ENCODE data around the gene SDK1. TPM values are rescaled to one million over a fixed set of nuclear protein-coding genes. Genes with fewer than 3 reads are reported as not detected.
"Not testable (repeated sequence)": the region's sequence is repeated elsewhere in the genome, so short reads cannot be mapped to it uniquely, and the experiment has no call there.

SDK1 gene
- total and polyA plus RNA-seq, 2 experiments from 2014 or later: 4.1 to 16.5 TPM

GRCh38 chr7:3696113-3696512 lies 395.1 kb downstream of the SDK1 start:
- H3K4me3 ChIP-seq: no peak overlapping the region
- no peaks in the 10 kb centered on the region for H3K4me1 ChIP-seq (ENCODE audit: low read depth)
- no peak for DNase-seq (ENCODE audit: low read depth in 1 of 2, low spot score in 1 of 2)
- no peaks in the 10 kb centered on the region for H3K9me3 ChIP-seq (ENCODE audit: low read depth)
- H3K36me3 ChIP-seq: no peaks in the 10 kb centered on the region
- H3K27me3 ChIP-seq: no peaks in the 10 kb centered on the region
- TF ChIP-seq CTCF (IDR thresholded peaks at IDR 0.05; ENCODE audit: low read depth, low read length): no peak
- H3K27ac ChIP-seq: no peak overlapping the region

GRCh38 chr7:3697472-3697871 lies 396.4 kb downstream of the SDK1 start:
- Histone ChIP-seq H3K36me3 (no peaks in the 10 kb centered on the region), H3K4me3 (no peak overlapping the region), H3K27me3 (no peaks in the 10 kb centered on the region), H3K9me3 (ENCODE audit: low read depth) (no peaks in the 10 kb centered on the region), H3K4me1 (ENCODE audit: low read depth) (no peaks in the 10 kb centered on the region), H3K27ac (no peak overlapping the region)
- DNase-seq (ENCODE audit: low read depth in 1 of 2, low spot score in 1 of 2): no peak
- TF ChIP-seq CTCF (IDR thresholded peaks at IDR 0.05; ENCODE audit: low read depth, low read length): no peak

- H3K4me1 ChIP-seq (ENCODE audit: low read depth): no peaks in the 10 kb centered on the region
- no peaks in the 10 kb centered on the region for H3K9me3 ChIP-seq (ENCODE audit: low read depth)
- no peak overlapping the region for H3K27ac ChIP-seq
- TF ChIP-seq CTCF (IDR thresholded peaks at IDR 0.05; ENCODE audit: low read depth, low read length): no peak
- H3K27me3 ChIP-seq: no peaks in the 10 kb centered on the region
- no peak overlapping the region for H3K4me3 ChIP-seq
- DNase-seq (ENCODE audit: low read depth in 1 of 2, low spot score in 1 of 2): no peak
- H3K36me3 ChIP-seq: no peaks in the 10 kb centered on the region
These were observed 404.2 kb downstream of the SDK1 start for GRCh38 chr7:3705258-3705657.

GRCh38 chr7:3706091-3706490 lies 405.0 kb downstream of the SDK1 start:
- not testable (repeated sequence) for DNase-seq (ENCODE audit: low read depth in 1 of 2, low spot score in 1 of 2); H3K9me3 ChIP-seq (ENCODE audit: low read depth); H3K27me3 ChIP-seq; H3K27ac ChIP-seq; H3K36me3 ChIP-seq; H3K4me1 ChIP-seq (ENCODE audit: low read depth); H3K4me3 ChIP-seq

GRCh38 chr7:3710122-3710521 lies 409.1 kb downstream of the SDK1 start:
- H3K36me3 ChIP-seq: no peaks in the 10 kb centered on the region
- no peak overlapping the region for H3K4me3 ChIP-seq
- no peaks in the 10 kb centered on the region for H3K4me1 ChIP-seq (ENCODE audit: low read depth)
- H3K27ac ChIP-seq: no peak overlapping the region
- no peaks in the 10 kb centered on the region for H3K9me3 ChIP-seq (ENCODE audit: low read depth)
- no peak for DNase-seq (ENCODE audit: low read depth in 1 of 2, low spot score in 1 of 2)
- no peaks in the 10 kb centered on the region for H3K27me3 ChIP-seq
- TF ChIP-seq CTCF (IDR thresholded peaks at IDR 0.05; ENCODE audit: low read depth, low read length): no peak

GRCh38 chr7:3710531-3710930 lies 409.5 kb downstream of the SDK1 start:
- Histone ChIP-seq H3K9me3 (ENCODE audit: low read depth) (no peaks in the 10 kb centered on the region), H3K36me3 (no peaks in the 10 kb centered on the region), H3K27ac (no peak overlapping the region), H3K27me3 (no peaks in the 10 kb centered on the region), H3K4me3 (no peak overlapping the region), H3K4me1 (ENCODE audit: low read depth) (no peaks in the 10 kb centered on the region)
- no peak for DNase-seq (ENCODE audit: low read depth in 1 of 2, low spot score in 1 of 2)
- TF ChIP-seq CTCF (IDR thresholded peaks at IDR 0.05; ENCODE audit: low read depth, low read length): no peak
